ENCODE results near the gene CDC37L1. TPM values are rescaled to one million over a fixed set of nuclear protein-coding genes. Genes with fewer than 3 reads are reported as not detected.

The CDC37L1 gene
- total RNA-seq, 1 donor = 25.9 TPM

DNA sequence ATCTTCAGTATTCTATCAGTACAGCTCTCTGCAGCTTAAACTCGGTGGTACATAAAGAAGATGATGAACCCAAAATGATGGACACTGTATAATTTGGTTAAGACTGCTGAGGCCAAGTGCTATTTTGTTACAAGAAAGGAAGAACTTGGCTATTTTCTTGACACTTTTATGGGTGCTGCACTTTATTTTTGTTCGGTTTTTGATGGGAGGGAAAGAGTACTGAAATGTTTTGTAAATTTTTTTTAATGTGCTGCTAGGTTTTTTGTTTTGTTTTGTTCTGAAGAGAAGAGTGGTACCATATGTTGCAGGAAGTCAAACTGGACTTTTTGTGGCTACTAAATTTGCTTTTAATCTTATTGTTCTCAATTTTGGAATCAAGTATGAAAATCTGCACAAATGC, 26.7 kb downstream of the CDC37L1 start:
- no peak overlapping the region for H3K4me3 ChIP-seq (ENCODE audit: low read depth, low read length)
- no peak for TF ChIP-seq CTCF (IDR thresholded peaks at IDR 0.05; ENCODE audit: insufficient read depth, low read depth, low read length)
- DNase-seq (ENCODE audit: low read depth) = peak; percentile 53

- no peak overlapping the region for H3K4me3 ChIP-seq (ENCODE audit: low read depth, low read length)
- no peak for DNase-seq (ENCODE audit: low read depth)
- no peak for TF ChIP-seq CTCF (IDR thresholded peaks at IDR 0.05; ENCODE audit: insufficient read depth, low read depth, low read length)
Observed at GRCh38 chr9:4706971-4707622, 27.7 kb downstream of the CDC37L1 start.

GRCh38 chr9:4709380-4709779, 30.0 kb downstream of the CDC37L1 start:
- H3K4me3 ChIP-seq (ENCODE audit: low read depth, low read length) = no peak overlapping the region
- no peak for TF ChIP-seq CTCF (IDR thresholded peaks at IDR 0.05; ENCODE audit: insufficient read depth, low read depth, low read length)
- no peak for DNase-seq (ENCODE audit: low read depth)

DNA sequence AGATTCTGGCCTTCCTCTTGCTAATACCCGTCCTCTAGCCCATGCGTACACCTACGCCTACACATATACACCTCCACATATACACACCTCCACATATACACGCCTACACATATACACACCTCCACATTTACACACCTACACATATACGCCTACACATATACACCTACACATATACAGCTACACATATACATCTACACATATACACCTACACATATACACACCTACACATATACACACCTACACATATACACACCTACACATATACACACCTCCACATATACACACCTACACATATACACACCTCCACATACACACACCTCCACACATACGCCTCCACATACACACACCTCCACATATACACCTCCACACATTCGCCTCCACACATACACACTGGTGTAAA, 34.5 kb downstream of the CDC37L1 start:
- no peak for TF ChIP-seq CTCF (IDR thresholded peaks at IDR 0.05; ENCODE audit: insufficient read depth, low read depth, low read length)
- no peak overlapping the region for H3K4me3 ChIP-seq (ENCODE audit: low read depth, low read length)
- DNase-seq (ENCODE audit: low read depth) = no peak

DNA sequence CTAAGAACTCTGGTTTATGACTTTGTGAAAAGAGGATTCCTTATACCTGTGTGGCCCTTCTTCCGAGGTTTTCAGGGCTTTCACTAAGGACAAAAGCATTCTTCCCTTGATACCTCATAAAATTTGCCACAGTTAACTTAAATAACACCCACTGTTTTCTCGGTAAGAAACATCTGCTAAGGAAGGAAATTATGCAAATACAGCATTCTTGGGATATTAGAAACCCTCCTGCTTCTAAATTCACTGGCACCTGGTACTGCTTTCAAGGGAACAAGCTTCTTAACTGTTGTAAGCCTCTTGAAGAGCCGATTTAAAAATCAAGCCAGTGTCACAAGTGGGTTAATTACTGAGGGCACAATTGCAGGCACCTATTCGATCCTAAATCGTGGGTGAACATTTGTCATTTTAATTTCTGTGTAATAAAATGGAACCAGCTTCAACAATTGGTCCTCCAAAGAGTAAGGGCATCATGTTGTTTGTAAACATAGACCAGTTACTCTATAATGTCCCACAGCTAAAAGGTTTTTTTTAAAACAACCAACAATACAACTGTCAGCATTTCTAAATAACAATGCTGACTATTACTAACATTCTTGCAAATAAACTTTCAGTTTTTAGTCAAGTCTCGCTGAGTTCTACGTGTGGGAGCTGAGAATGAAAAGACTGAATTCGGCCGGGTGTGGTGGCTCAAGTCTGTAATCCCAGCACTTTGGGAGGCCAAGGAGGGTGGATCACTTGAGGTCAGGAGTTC, 35.1 kb downstream of the CDC37L1 start:
- H3K4me3 ChIP-seq (ENCODE audit: low read depth, low read length) = no peak overlapping the region
- TF ChIP-seq CTCF (IDR thresholded peaks at IDR 0.05; ENCODE audit: insufficient read depth, low read depth, low read length) = no peak
- DNase-seq (ENCODE audit: low read depth) = peak; percentile 29

GRCh38 chr9:4716163-4716562, 36.8 kb downstream of the CDC37L1 start:
- DNase-seq (ENCODE audit: low read depth) = no peak
- no peak for TF ChIP-seq CTCF (IDR thresholded peaks at IDR 0.05; ENCODE audit: insufficient read depth, low read depth, low read length)
- no peak overlapping the region for H3K4me3 ChIP-seq (ENCODE audit: low read depth, low read length)
